GM21723 (cell line): ENCODE measurements around the gene PARP14.

ENCODE experiments used
- ATAC-seq: cut with Tn5 transposase; IDR thresholded peaks from one replicate; pipeline ENCODE4 v1.9.1; 2021; ENCODE audit warnings: mild to moderate bottlenecking, moderate library complexity; ENCODE audit not compliant: unreplicated experiment

PARP14 gene

DNA sequence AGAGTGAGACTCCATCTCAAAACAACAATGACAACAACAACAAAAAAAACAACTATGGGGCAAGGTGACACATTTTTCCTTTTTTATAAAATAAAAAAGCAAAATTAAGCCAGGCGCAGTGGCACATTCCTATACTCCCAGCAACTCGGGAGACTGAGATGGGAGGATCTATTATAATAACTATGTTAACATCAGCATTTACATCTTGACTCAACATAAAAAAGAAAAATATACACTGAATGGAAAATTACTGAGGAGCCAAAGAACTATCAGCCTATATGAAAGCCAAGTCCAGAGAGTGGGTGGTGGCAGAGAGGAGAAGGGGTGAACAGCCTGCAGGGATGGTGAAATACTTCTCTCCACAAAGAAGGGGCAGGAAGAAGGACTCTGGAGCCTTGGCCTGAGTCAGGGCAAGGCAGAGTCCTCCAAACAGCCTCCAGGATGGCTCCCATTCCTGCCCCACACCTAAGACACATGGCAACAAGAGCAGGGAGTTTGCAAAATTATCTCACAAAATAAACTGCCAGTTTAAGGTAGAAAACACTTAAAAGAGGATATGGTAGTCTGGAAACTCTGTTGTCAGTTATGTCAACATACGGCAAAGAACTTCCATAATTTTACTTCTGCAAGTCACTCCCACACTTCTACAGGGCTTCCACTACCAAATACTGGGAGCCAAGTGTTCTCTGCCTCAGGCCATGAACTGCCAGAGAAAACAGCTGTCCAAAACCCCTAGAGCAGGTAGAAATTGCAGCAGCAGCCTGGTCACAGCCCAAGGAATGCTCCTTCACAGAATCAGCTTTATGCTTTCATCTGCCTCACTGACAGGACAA lies 87.1 kb downstream of the PARP14 start:
- no peak for ATAC-seq

DNA sequence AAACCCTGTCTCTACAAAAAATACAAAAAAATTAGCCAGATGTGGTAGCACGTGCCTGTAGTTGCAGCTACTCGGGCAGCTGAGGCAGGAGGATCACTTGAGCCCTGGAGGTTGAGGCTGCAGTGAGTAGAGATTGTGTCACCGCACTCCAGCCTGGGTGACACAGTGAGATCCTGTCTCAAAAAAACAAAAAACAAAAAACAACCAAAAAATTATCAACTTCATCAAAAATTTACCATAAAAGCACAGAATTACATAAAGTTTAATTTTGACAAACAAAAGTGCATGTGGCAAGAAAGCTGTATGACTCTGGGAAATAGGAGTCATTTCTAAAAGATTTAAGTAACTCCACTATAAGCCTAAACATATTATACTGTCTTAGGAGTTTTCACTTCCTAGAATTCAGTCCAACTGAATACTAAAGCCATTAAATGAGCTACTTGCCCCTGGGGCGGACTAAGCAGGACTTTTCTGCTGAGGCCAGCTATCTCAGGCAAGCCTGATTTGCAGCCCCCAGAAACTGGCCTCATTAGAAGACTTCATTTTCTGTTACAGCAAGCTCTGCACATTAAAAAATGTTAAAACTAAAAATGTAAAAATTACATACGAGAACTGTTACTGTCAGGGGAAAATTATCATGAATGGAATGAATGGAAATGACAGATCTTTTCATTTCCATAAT lies 90.0 kb downstream of the PARP14 start:
- ATAC-seq = no peak

DNA sequence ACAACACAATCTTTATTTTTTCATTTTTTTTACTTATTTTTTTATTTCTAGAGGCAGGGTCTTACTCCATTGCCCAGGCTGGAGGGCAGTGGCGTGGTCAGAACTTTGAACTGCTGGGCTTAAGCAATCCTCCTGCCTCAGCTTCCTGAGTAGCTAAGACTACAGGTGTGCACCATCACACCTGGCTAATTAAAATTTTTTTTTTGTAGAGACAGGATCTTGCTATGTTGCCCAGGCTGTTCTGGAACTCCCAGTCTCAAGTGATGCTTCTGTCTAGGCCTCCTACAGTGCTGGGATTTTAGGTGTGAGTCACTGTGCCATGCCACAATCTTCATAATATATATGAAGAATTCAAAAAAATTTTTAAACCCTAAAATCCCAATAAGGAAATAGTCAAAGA lies 92.2 kb downstream of the PARP14 start:
- no peak for ATAC-seq

DNA sequence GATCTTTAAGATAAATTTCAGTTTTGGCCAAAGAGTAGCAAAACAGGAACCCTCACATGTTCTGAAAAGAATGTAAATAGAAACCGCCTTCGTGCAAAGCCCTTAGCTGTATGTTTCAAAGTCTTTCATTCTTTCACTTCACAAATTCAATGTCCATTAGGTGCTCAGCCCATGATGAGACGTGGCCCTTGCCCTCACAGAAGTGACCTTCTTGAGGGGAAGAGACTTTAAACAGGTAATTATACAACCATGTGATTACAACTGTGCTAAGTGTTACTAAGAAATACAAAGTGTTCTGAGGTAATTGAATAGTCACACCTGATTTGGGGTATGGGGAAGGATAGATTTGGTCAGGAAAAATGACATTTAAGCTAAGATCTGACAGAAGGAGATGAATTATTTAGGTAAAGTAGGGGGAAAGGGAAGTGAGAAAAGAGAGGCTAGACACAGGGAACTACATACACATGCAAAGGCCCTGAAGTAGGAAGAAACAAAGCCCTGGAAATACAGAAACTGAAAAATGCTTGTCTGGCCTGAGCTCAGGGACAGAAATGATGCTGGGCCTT lies 93.4 kb downstream of the PARP14 start:
- ATAC-seq = peak; percentile 68

DNA sequence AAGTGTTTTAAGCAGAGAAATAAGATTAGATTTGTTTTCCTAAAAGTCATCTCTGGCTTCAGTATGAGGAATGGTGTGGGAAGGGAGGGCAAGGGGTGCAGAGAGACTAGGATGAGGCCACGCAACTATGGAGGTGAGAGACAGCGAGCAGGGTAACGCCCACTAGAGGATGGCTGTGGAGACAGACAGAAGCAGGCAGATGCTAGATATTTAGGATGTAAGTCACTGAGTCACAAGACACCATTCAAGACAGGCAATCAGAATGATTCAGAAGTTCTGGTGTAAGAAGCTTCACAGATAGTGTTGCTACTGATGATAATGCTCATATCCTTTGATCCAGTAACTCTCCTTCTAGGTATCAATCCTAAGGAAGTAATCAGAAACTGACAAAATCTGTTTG lies 93.9 kb downstream of the PARP14 start:
- peak; percentile 9 for ATAC-seq

DNA sequence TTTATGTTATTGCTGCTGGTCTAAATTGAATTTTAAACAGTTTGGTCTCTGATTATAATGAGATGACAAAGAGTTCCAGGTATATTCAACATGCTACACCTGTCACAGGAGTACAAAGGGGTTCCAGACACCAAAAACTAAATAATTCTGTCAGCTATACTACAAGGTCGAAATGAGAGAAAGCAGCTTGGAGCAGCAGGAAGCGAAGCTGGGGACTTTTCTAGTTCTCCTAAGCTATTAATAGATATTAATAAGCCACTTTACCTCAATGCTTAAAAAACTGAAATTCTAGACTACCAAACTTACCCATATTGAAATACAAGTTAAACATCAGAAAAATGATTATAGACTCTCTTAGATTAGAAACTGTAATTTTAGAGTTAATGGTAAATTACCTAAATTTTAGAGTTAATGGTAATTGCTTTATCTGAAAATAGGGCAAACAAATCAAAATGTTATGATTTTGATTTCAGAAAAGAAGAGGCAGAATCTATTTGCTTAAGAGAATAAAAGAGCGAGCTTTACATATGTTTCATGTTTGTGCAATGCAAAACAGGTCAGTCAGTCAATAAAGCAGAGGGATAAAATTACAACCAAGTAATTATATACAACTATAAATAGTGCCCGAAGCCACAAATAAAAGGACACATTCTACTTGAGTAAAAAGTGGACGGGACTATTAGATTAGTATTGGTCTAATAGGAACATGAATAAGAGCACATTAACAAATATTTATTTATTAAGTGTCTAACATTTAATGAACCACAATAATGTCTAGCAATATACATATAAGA lies 96.2 kb downstream of the PARP14 start:
- ATAC-seq = no peak

DNA sequence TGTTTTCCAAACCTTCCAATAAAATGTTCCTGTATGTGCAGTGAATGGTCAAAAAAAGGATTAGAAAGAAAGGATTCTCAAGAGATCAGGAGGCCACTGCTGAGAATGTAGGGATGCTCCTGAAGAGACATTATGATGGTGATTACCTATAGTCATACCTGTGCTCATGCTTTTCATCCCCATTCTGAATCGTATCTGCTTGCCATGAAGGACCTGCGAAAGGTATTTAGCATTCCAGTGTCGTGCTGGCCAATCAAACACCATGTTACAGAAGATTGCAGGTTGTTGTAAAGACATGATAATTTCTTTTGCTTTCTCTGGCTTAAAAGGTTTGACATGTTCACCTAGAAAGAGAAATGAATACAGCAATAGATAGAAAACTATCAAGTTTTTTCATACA lies 96.9 kb downstream of the PARP14 start:
- ATAC-seq = no peak
